Left kidney (tissue), 2 donors: ENCODE results near the gene HCRT. TPM values are rescaled to one million over a fixed set of nuclear protein-coding genes. Genes with fewer than 3 reads are reported as not detected.
"Not testable (repeated sequence)": the region's sequence is repeated elsewhere in the genome, so short reads cannot be mapped to it uniquely, and the experiment has no call there.

Experiments used
- DNase-seq: peaks from one replicate; pipeline ENCODE4 v3.0.0-alpha.2; 2013
- polyA plus RNA-seq: library from polyadenylated mRNA; unstranded; fragments of 120-200 nt; gene quantifications from one replicate; pipeline ENCODE4 v1.2.1, GENCODE V29; 2013; ENCODE audit not compliant: insufficient read length

Gene HCRT
- polyA plus RNA-seq, 1 donor: not detected

DNA sequence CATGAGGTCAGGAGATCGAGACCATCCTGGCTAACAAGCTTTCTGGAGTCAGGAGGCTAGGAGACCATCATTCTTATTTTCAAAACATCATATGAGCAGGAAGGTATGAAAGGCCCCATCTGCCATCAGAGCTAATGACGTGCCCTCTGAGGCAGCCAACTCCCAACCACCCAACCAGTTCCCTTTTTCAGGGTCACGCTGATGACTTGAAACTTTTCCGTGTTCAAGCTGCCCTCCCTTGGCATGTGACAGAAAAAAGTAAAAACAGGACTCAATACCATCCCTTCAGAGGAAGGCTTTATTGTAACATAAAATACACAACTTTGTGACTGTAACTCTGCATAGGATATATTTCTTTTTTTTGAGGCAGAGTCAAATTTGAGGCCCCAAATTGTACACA, 13.6 kb upstream of the HCRT start:
- DNase-seq: no peak

DNA sequence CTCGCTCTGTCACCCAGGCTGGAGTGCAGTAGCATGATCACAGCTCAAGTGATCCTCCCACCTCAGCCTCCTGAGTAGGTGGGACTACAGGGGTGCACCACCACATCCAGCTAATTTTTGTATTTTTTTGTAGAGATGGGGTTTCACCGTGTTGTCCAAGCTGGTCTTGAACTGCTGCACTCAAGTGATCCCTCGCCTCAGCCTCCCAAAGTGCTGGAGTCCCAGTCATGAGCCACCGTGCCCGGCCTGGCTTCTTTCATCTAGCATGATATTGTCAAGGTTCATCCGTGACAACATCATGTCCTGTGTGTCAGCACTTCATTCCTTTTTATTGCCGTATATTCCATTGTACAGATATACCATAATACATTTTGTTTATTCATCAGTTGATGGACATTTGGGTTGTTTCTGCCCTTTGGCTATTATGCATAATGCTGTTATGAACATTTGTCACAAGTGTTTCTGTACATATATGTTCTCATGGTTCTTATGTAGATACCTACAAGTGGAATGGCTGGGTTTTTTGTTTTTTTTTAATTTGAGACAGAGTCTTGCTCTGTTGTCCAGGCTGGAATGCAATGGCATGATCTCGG, 12.4 kb upstream of the HCRT start:
- DNase-seq: no peak

DNA sequence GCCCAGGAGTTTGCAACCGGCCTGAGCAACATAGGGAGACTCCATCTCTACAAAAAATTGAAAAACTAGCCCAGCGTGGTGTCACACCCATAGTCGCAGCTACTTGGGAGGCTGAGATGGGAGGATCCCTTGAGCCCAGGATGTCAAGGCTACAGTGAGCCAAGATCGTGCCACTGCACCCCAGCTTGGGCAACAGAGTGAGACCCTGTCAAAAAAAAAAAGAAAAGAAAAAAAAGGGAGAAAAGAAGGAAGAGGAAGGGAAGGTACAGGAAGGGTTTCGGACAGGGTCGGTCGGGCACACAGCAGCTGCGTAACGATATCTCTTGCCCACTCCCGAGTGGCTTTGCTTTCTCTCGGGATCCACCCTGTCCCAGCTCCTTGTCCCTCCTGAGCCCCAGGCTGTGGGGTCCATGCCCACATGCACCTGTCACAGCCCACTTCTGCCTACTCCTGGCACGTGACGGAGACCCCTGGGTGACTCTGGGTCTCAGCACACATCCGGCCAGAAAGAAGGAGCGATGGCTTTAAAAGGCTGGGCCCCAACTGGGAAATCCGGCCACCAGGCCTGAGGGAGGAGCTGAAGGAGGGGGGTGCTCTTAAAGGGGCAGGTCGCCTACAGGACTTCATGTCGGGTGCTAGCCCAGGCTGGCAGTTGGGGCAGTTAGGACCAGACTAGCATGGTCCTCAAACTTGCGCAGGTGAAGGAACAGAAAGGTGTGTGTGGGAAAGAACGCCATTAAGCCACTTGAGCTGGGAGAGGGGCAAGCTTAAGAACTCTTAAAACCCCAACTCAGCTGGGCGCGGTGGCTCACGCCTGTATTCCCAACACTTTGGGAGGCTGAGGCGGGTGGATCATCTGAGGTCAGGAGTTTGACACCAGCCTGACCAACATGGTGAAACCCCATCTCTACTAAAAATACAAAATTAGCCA, 9.0 kb upstream of the HCRT start, which contains the start of gene GHDC:
GHDC (minus strand) TSS at position 526 of the 931 bp plus-strand sequence. CDS start 913 bp downstream, outside the sequence.
- peak; percentile 82 for DNase-seq

DNA sequence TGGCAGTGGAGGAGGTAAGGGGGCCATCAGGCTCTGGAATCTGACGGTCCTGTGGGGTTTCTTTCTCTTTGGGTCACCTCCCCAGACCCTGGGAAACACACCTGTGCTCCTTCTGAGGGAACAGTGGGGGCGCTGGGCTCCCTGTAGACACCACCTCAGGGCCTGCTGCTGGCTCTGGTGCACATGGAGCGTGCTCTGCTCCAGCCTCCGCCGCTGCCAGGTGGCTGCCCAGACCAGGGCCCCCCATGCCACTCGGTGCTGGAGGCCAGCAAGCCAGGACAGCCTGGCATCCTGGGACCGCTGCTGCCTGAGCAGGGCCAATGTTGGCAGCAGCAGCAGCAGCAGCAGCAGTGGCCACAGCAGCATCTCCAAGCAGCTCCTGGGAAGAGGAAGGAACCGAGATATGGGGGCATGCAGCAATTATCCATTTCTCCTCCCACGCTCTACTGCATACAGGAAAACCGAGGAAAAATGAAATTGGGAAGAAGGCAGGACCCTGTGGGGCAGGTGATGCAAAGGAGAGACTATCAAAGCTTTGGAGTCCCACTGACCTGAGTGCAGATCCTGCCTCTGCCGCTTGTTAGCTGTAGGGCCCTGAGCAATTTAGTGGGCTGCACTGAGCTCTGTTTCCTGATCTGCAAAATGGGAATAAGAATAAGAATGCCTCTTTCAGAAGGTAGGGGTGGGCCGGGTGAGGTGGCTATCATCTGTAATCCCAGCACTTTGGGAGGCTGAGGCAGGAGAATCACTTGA, 8.1 kb upstream of the HCRT start:
- DNase-seq: no peak

DNA sequence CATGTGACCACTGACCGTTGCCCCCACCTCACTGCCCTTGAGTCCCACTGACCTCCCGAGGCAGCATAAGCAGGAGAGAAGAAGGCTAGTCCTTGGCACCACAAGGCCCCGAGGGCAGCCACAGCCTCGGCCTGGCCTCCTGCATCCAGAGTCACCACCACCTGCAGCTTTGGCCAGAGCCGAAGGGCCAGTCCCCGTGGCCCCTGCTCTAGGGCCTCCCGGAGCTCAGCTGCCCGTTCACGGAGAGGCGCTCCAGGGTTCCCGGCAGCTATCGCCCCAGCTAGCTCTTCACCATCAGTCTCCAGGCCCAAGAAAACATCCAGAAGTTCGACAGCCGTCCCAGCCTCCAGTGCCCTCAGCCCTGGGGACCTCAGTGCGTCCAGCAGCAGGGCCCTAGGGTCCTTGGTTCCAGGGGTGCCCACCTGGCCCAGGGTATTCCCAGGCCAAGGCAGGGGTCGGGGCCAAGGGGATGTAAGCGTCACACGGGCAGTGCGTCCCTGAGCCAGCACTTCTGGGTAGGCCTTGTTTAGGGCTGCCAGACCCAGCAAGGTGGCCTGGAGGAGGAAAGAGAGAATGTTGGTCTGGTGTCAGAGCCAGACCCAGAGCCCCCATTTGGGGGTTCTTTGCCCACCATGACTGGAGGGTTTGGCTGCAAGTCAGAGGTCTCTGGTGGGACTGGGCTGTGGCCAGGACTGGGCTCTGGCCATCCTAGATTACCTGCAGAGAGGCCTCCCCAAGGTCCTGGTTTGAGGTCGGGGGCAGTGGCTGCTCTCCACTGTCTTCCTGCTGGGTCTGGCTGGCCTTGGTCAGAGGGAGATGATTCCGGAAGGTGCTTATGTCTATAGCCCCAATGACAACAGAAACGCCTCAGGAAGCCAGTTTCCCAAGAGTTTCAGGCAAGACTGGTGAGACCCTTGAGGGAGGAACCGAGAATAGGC, 7.2 kb upstream of the HCRT start:
- DNase-seq: no peak

DNA sequence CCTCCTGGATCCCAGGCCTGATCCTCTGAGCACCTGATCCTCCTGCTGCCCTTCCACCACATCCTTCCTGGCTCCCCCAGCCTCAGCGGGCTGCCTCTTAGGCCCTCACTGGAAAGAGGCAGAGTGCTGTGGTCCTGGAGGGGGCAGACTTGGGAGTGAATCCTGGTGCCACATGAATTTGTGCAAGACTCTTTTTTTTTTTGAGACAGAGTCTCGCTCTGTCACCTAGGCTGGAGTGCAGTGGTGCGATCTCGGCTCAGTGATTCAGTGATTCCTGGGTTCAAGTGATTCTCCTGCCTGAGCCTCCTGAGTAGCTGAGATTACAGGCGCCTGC, 6.0 kb upstream of the HCRT start:
- no peak for DNase-seq

DNA sequence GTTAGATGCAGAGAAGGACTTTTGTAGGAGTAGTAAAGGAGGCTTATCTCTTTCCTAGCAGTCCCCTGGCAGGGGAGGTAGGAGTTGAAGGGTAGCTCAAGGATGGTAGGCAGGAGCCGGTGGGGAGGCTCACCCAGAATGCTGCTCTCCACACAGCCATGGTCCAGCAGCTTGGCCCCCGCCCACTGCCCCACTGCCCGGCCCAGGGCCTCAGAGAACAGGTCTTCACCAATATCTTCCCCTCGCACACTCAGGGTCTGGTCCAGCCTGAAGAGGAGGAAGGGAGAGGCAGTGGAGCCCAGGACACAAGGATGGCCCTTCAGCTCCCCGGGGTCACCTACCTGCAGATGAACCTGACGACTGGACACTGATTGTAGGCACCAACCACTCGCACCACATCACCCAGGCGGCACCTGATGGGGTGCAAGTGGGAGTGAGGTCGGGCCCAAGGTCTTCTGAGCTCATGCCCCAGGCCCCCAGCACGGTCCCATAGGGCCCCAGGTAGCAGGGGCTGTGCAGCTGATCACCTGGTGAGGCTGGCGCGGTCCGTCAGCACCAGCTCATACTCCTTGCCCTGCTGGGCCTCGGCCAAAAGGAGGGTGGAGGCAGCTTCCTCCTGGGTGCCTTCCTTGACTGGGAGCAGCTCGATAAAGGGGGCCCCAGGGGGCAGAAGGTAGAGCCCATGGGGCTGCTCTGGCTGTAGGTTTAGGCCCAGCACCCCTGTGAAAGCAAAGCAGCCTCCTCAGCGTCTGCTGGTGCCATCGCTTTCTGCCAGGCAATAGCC, 5.4 kb upstream of the HCRT start:
- no peak for DNase-seq

DNA sequence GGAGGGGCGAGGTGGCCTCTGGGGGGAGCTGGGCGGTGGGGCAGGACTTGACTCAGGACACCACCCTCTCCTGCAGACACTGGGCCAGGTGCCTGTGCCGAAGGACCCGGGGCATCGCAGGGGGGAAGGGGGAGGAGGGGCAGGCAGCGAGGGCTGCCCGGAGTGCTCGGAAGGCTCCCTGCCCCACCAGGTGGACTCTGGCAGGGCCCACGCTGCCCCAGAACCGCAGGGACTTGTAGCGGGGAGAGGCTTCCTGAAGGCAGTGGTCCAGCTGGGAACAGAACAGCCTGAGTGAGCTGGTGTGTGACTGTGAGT, 4.4 kb upstream of the HCRT start:
- DNase-seq: no peak

DNA sequence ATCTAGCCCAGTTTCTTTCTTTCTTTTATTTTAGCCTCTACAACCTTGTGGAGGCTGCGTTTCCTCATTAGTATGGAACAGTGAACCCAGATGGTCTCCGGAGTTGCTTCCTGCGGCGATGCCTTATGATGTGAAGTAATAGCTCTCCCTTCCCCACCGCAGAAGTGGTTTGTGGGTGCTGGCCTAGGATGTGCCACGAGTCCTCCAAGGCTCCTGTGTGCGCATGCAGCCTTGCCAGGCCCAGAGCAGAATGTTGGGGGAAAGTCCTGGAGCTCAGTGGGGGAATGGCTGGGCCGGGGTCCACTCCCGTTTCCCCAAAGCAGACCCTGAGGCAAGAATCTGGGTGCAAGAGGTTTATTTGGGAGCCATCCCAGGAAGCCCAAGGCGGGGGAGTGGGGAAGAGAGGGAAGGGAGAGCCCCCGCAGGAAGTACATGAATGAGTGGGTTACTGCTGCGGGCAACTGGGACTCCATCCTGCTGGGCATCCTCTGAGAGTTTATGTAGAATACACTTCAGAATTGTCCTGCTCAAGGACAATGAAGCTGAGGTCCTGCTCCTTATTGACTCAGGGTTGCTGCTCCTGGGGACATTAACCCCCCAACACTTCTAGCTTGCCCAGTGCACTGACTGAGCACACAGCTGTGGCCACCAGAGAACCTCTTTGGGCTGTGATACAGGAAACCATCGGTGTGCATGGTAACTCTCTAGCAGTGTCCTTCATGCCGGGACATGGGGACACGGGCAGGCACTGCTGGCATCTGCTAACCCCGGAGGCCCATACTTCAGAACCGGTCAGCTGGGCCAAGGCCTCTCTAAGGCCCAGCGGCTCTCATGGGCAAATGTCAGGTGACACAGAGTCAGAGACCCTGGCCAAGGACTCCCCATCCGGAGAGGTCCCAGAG, 3.7 kb upstream of the HCRT start:
- DNase-seq: no peak

DNA sequence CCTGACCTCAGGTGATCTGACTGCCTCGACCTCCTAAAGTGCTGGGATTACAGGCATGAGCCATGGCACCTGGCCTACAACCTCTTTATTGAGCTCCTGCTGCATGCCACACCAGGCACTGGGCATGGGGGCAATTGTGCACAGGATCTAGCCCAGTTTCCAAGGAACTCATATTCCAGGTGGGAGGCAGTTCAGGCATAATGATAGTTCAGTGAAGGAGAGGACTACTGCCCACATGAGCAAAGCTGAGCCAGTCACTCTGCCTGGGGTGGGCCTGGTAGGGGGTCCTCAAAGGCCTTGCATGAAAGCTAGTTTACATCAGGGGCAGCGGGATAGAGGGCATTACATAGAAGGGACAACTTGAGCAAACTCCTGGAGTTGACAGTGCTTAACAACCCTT, 2.6 kb upstream of the HCRT start:
- DNase-seq: no peak

DNA sequence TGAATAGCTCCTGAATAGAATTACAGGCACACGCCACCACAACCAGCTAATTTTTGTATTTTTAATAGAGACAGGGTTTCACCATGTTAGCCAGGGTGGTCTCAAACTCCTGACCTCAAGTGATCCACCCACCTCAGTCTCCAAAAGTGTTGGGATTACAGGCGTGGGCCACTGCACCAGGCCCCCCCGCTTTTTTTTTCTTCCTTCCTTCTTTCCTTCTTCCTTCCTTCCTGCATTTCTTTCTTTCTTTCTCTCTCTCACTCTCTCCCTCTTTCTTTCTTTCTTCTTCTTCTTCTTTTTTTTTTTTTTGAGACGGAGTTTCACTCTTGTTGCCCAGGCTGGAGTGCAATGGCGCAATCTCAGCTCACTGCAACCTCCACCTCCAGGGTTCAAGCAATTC, 939 bp upstream of the HCRT start:
- DNase-seq: not testable (repeated sequence)

DNA sequence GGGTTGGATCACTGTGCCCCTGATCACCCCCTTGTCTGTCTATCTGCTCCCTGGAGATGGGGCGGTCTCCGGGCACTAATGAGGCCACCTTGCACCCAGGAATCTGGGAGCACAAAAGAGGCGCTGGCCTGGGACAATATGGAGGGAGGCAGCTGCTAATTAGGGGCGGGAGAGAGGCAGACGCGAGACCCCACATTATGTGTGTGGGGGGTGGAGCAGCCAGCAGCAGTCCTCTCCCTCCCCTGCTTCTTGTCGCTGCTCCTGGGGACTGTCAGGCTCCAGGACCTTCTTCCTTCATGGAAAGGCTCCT, 324 bp upstream of the HCRT start:
- no peak for DNase-seq

DNA sequence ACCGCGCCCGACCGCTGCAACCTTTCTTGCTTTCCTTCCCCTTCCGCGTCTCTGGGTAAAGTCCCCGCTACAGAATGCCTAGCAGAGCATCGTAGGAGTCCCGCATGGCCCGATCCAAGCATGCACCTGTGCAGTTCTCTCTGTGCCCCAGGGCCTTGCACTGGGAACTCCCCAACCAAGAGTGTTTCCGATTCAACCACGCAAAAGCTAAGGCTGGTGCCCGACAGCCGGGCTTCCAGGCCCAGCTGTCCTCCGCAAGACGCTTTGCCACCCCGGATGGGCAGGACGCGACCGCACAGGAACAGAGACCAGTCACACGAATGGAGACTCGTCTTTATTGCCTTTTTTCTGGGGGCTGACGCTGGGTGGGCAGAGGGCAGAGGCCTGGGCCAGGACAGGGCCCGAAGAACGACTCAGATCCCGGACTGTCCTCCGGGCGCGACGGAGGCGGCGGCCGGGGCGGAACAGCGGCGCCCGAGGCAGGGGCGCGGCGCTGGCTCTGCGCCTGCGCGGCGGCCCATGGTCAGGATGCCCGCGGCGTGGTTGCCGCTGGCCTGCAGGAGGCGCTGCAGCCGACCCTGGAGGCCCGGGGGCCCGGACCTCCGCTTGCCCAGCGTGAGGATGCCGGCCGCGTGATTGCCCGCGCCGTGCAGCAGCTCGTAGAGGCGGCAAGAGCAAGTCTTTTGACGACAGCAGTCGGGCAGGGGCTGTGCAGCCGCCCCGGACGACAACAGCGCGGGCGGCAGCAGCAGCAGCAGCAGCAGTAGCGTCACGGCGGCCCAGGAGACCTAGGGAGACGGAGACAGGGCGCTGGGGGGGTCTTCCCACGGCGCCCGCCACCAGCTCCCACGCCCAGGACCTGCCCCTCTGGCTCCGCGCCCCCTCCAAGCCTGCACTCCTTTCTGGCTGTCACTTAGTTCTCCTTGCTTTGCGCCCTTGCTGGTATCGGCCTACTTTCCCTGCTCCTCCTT, 1.2 kb downstream of the HCRT start:
- peak; percentile 71 for DNase-seq

DNA sequence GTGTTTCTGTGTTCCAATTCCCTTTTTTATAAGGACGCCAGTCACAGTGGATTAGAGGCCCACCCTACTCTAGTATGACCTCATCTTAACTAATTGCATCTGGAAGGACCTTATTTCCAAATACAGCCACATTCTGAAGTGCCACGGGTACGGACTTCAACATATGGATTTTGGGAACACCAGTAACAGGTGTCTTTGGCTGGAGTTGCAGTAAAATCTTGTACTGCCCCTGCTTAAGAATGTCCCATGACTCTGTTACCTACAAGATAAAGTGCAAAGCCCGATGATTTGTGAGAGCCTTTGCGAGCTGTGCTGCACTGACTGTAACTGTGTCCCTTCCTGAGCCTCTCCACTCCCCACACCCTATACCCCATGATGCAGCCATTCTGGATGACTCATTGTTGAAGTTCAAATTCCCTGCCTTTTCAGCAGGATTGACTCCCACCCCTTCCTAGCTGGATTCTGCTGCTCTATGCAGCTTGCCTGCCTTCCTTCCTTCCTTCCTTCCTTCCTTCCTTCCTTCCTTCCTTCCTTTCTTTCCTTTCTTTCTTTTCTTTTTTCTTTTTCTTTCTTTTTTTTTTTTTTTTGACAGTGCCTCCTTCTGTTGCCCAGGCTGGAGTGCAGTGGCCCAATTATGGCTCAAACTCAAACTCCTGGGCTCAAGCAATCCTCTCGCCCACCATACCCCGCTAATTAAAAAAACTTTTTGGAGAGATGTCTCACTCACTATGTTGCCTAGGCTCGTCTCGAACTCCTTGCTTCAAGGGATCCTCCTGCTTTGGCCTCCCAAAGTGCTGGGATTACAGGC, 2.1 kb downstream of the HCRT start:
- DNase-seq: no peak

DNA sequence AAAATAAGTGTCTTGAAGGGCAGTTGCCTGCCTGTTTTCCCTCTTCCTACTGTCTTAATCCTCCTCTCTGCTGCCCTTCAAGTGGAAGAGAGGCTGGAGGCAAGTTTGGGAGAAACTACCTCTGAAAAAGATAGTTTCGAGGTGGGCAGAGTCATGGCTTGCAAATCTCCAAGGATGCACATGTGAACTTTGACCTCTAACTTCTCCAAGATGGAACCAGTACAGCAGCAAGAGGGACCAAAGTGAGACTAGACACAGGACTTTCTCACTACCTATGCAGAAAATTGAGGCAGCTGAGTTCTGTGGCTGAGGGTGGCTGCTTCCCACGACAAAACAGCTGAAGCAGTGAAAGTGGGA, 3.4 kb downstream of the HCRT start:
- no peak for DNase-seq

DNA sequence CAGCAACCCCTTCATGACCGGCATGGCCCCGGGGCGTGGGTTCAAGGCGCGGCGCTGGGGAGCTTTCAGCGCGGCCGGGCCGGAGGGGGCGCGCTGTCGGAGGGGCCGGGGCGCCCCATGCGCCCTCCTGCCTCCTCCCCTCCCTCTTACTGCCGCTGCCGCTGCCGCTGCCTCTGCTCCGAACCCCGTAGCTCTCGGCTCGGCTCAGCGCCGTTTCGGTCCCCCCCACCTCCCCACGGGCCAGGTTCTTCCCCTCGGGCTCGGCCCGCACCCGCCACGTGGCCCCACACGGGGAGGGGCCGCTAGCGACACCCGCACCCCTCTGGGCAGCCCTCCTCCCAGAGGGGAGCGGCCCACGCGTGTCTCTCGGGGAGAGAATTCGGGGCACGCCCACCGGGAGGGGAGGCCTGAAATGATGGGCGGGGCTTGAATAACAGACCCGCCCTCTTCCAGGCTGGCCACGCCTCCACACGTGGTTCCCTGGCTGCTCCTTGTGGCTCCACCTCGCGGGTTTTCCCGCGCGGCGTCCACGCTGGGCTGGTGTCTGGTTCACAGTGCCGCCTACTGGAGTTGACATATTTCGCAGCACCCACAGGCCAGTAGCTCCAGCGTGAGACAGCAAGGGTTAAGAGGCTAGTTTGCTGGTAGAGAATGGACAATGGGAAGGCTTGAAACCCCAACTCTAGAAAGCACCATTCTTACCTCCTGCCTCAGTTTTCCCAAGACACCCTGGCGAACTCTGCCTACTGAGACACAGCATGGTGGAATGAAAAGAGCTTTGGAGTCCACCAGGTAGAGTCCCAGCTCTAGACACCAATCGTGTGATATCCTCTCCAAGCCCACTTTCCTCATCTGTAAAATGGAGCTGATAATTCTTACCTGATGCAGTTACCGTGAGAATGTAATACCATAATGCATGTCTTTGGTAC, 4.1 kb downstream of the HCRT start, which contains the start of gene KCNH4:
KCNH4 (minus strand) TSS at position 221 of the 929 bp plus-strand sequence; CDS start at position 24, 197 bp downstream.
- DNase-seq: no peak

DNA sequence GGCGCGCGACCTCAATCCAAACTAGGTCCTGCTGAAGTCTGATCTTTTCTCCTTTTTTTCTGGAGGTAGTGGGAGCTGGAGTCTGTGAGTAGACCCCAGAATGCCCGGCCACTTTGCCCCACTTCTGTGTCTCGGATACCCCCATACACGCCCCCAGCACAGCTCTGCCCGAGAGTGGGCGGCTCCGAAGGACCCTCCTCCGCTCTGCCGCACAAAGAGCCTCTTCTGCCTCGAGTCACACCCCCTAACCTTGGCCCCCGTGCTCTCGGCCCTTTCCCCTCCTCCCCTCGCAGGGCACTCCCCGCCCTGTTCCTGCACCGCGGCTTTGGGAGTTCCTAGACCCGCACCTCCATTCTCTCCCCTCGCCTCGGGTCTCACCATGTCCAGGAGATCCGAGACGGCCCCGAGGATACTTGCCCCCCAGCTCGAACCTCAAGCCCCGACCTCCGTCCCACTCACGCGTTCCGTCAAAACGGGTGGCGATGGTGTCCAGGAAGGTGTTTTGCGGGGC, 4.8 kb downstream of the HCRT start:
- DNase-seq: no peak
